NCI-H526 treated with DMSO at 0.1 percent for 48 hours (cell line): Measurements from ENCODE around the gene KCNJ12.
"Not testable (repeated sequence)": the region's sequence is repeated elsewhere in the genome, so short reads cannot be mapped to it uniquely, and the experiment has no call there.

Source experiments
- DNase-seq: peaks from one replicate; lab custom pipeline; 2025; lab: John Stamatoyannopoulos, UW

Gene KCNJ12

GRCh38 chr17:21349358-21350050, 26.7 kb upstream of the KCNJ12 start:
- not testable (repeated sequence) for DNase-seq

- not testable (repeated sequence) for DNase-seq
These were observed 25.7 kb upstream of the KCNJ12 start for GRCh38 chr17:21350495-21350894.

GRCh38 chr17:21351366-21352065, 24.6 kb upstream of the KCNJ12 start:
- DNase-seq: no peak

GRCh38 chr17:21352221-21352980, 23.8 kb upstream of the KCNJ12 start:
- no peak for DNase-seq

- no peak for DNase-seq
These were observed 23.2 kb upstream of the KCNJ12 start for GRCh38 chr17:21352981-21353265.

DNA sequence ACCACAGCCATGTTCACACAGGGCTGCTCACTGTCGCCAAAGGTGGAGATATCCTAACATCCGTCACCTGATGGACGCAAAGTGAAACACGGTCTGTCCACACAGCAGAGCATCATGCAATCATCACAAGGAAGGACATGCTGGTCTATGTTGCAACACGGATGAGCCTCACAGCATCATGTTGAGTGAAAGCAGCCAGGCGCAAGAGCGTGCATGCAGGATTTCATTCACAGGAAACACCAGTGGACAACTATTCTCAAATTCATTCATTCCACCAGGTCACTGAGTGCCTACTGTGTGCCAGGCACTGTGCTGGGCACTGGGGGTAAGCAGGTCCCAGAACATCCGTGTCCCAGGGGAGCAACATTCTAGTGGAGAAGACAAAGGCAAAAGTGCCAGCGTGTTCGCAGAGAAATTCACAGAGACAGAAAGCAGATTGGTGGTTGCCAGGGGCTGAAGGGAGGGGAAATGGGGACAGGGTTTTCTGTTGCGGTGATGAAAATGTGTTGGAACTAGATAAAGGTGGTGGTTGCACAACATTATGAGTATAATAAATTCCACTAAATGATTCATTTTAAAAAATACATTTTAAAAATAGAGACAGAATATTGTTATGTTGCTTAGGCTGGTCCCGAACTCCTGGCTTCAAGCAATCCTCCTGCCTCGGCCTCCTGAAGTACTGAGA, 22.7 kb upstream of the KCNJ12 start:
- DNase-seq: no peak

DNA sequence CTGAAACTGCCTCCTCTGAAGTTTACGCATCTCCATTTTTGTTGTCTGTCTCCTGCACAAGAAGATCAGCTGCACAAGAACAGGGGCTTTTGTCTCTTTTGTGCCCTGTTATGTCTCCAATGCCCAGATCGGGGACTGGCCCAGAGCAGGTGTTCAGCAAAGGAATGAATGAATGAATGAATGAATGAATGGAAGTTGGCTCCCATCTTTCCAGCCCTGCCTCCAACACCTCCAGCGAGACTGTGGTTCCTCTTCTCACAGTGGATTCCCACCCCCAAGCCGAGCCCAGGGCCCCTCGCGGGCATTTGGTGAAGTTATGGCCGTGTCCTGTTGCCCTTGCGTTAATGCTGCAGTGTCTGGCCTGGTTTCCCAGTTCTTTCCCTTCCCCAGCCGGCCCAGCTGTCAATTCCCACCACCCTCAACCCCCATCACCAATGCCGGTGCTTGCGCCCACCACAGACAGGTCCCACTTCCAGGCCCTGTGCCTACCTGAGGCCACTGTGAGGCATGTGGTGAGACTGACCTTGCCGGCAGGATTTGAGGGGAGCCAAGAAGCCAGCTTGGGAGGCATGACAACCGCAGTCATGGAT, 21.3 kb upstream of the KCNJ12 start:
- DNase-seq: no peak

DNA sequence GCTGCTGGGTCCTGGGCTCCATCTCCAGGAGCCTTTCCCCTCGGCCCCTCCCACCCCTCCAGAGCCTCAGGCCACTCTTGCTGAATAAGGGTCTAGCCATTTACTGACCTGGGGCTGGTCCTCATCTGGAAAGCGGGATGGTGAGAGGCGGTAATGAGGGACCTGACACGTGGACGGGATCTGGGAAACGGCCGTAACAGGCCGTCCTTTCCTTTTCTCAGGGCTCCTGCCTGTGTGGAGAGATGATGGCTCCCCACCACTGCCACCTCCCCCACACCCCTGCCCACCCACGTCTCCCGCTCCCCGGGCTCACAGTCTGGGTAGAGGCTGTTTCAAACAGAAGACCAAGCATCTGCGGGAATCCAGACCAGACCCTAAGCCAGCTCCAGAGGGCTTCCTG, 20.6 kb upstream of the KCNJ12 start:
- no peak for DNase-seq

- DNase-seq: no peak
These were observed 19.5 kb upstream of the KCNJ12 start for GRCh38 chr17:21356537-21357127.

DNA sequence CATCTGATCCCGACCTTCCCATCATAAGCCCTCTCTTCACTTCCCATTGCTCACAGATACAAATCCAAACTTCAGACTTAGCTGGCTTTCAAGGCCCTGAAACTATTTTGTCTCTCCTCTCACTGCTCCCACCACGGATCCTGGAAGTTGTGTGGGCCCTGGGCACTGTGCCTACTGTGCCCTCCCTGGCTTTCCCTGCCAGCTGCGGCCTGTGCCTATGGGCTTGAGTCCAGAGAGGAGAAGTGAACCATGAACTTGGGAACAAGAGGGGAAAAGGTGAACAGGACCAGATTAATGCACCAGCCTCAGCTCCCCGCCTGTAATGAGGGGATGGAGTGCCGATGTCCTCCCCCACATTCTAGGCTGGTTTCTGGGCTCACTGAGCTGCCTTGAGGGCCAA, 18.9 kb upstream of the KCNJ12 start:
- DNase-seq: no peak

DNA sequence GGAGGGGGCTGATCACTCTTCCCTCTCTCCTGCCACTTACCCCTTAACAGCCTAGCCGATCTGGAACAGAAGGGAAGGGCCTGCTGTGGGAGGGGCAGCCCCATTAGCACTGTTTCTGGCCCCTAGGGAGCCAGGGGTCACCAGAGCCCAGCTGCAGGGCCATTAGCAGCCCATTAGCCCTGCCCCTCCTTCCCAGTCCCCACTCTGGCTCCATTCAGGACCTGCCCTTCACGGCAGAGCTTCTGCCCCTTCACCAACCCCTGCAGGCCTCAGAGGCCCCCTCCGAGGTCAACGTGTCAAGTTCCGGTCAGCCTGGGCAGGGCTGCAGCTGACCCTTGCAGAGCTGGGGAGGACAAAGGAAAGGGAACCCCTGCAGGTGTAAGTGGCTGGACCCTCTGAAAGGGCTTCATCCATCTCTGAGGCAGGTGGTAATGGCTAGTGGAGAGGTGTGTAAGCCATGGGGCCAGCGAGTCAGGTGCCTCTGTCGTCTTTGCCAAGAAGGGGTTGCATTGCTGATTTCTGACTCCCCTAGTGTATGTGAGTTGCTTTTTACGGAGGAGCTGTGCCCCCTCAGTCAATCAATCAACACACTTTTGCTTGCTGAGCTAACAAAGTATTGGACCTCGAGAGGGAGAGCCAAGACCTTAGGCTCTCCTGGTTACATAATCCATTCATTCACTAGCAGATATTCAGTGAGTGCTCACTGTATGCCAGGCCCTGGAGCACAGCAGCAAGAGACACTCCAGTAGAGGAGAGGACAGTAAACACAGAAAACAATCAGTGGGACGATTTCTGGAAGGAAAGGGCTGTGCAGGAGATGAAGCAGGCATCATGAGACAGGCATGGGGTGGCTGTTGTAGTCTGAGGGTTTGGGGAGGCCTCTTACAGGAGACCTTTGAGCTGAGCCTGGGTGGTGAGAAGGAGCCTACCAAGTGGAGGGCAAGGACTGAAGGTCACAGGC, 18.2 kb upstream of the KCNJ12 start:
- no peak for DNase-seq

- DNase-seq: no peak
These were observed 17.3 kb upstream of the KCNJ12 start for GRCh38 chr17:21358682-21359482.

- DNase-seq: no peak
These were observed 16.7 kb upstream of the KCNJ12 start for GRCh38 chr17:21359483-21359840.

GRCh38 chr17:21360048-21360447, 16.1 kb upstream of the KCNJ12 start:
- DNase-seq: no peak

DNA sequence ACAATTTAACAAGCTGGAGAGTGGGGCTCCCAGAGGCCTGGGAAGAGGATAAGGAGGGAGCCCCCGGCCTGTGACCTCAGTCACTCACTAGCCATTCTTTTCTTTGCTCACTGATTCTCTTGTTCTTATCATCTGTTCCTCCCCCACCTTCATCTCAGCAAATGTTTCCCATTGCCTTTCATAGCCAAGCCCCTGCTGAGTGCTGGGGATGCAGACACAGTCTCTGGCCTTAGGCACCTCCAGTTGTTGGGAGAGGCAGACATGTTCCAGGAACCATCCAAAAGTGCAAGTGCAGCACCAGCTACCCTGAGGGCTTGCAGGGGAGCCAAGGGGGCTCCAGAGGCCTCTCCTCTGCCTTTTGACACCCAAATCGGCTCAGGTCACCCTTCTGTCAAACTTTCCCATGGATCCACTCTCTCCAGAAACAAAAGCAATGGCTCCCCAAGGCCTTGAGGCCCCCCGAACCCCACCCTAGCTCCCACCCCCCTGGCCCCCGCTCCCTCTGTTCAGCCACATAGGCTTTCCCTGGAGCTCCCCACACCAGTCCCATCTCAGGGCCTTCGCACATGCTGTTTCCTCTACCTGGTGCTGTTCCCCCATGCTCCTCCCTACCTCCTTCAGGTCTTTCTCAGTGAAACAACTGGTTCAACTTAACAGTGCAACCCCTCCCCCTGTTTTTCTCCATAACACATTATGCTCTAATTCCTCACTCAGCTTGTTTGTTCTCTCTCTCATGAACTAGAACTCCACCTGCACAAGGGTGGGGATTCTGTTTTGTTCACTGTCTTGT, 14.9 kb upstream of the KCNJ12 start:
- DNase-seq: no peak

- no peak for DNase-seq
These were observed 13.7 kb upstream of the KCNJ12 start for GRCh38 chr17:21362331-21362931.

- DNase-seq: no peak
These were observed 12.1 kb upstream of the KCNJ12 start for GRCh38 chr17:21363776-21364642.

- no peak for DNase-seq
These were observed 11.1 kb upstream of the KCNJ12 start for GRCh38 chr17:21365016-21365415.
